Cardiac fibroblast (primary cell): ENCODE results near the gene ACE.

Experiments
- DNase-seq, 2 donors: peaks; one replicate each; pipeline versions ENCODE4 v3.0.0 to v3.0.0-alpha.2; 2010; ENCODE audit warnings: low read depth in 2 of 2
- H3K4me3 ChIP-seq, 2 donors: replicated peaks in 1 of 2; 1 replicate in 1 of 2; 2 replicates in 1 of 2; pipeline ENCODE4 v1.5.1; 2011; ENCODE audit warnings: low read depth in 2 of 2, low read length in 2 of 2, mild to moderate bottlenecking in 2 of 2, moderate library complexity in 1 of 2
- TF ChIP-seq, protein P1 (sequence below): IDR thresholded peaks from one replicate; pipeline ENCODE4 v1.5.1; 2011; ENCODE audit warnings: low read depth, mild to moderate bottlenecking, low read length, inconsistent platforms

The ACE gene

DNA sequence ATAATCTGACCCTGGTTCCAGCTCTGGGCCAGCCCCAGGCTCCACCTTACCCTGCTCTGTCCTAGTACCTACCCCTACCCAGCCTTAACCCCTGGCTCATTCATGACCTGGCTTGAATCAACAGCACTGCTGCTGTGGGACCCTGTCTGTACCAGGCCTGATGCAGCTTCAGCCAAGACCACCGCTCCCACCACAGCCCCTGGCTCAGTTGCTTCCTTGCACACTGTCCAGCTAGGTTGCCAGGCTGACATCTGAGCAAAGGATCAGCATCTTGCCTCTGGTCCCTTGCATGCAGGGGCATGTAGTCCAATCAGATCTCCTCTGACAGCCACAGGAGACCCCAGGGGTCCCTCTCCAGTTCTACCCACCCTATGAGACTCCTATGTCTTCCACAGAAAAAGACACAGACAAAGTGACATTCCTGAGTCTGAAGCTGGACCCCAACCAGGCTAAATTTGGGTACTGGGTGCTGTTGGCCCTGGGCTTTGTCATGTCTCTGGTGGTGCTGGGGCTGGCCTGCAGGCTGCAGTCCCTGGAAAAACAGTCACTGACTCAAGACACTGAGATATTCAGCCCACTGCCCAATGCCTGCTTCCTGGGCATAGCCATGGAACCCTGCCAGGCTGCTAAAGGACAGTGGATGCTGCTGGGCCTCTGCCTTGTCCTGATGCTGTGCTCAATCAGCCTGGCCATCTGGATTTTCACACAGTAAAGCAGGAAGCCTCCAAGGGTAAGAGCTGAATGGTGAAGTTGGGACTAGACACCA, 42.4 kb downstream of the ACE start:
- no peak for DNase-seq
- TF ChIP-seq, protein P1, sequence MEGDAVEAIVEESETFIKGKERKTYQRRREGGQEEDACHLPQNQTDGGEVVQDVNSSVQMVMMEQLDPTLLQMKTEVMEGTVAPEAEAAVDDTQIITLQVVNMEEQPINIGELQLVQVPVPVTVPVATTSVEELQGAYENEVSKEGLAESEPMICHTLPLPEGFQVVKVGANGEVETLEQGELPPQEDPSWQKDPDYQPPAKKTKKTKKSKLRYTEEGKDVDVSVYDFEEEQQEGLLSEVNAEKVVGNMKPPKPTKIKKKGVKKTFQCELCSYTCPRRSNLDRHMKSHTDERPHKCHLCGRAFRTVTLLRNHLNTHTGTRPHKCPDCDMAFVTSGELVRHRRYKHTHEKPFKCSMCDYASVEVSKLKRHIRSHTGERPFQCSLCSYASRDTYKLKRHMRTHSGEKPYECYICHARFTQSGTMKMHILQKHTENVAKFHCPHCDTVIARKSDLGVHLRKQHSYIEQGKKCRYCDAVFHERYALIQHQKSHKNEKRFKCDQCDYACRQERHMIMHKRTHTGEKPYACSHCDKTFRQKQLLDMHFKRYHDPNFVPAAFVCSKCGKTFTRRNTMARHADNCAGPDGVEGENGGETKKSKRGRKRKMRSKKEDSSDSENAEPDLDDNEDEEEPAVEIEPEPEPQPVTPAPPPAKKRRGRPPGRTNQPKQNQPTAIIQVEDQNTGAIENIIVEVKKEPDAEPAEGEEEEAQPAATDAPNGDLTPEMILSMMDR: no peak
- no peak overlapping the region for H3K4me3 ChIP-seq

DNA sequence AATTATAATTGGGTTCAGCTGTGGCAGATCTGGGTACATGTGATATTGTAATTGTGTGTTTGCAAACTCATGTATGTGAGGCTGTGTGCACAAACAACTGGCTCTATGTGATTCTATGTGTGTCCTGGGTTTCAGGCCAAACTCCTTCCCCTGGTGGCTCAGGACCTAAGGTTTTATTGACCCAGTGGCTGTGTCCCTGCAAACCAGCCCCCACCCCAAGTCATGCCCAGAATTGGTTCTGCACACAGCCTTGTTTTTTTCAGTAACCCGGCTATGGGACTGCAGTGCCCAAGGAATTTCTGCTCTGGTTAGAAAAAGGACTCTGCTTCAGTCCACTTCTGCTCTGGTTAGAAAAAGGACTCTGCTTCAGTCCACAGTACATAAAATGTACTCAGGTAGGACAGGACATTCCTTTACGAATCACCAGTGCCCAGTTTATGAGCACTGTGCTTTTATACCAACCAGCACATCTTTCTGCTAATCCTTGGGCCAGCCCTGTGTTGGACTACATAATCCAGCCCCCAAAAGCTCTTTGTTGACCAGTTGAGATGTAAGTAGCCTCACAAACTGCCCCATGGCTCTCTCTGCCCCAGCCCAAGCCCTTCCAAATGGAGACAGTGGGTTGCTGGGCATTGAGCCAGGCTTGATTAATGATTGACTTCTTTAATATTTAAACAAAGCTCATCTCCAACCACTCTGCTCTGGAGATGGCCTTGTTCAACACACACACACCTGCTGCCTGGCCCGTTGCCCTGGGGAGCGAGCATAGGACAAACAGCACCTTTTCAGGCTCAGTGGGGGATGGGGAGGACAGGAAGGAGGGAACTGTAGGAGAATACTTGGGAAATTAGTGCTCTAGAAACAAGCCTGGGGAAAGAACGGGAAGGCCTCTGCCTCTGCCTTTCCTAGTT, 43.4 kb downstream of the ACE start:
- TF ChIP-seq, protein P1: no peak
- no peak overlapping the region for H3K4me3 ChIP-seq
- no peak for DNase-seq

DNA sequence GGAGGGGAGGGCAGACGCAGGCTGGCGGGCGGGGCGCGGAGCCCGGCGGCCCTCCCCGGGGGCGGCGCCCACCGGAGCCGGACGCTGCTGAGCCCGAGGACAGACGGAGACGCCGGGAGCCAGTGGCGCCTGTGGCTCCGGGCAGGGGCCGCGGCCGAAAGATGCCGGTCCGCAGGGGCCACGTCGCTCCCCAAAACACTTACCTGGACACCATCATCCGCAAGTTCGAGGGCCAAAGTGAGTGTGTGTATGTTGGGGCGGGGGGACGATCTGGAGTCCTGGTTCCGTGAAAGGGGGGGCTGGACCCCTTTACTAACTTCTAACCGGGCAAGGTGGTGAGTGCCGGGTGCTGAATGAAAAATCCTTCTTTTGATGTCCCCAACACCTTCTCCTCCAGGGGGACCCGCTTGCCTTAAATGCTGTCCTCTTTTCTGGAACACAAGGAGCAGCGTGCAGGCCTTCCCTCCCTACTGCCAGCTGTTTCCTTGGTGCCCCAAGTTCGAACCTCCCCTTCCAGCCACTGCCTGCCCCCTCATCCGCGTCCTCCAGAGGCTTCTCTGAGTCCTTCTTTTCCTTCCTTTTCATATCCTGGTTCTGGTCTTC, 46.5 kb downstream of the ACE start, which contains the start of gene KCNH6:
TSS of gene KCNH6 (plus strand) at position 106 of the 603 bp plus-strand sequence. CDS start at position 162, 56 bp downstream.
- DNase-seq: no peak
- peak within 1 kb of the TSS in 1 of 2 donors; percentile 29 for H3K4me3 ChIP-seq
- TF ChIP-seq, protein P1: no peak

DNA sequence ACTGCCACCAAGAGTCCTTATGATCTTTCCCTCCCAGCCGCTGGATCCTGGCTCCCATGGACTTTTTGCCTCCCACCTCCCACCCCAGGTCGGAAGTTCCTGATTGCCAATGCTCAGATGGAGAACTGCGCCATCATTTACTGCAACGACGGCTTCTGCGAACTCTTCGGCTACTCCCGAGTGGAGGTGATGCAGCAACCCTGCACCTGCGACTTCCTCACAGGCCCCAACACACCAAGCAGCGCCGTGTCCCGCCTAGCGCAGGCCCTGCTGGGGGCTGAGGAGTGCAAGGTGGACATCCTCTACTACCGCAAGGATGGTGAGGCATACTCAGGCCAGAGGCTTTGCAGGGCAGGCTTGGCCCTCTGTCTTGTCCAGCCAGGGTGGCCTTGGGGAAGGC, 47.2 kb downstream of the ACE start:
- TF ChIP-seq, protein P1: no peak
- no peak overlapping the region for H3K4me3 ChIP-seq
- no peak for DNase-seq

DNA sequence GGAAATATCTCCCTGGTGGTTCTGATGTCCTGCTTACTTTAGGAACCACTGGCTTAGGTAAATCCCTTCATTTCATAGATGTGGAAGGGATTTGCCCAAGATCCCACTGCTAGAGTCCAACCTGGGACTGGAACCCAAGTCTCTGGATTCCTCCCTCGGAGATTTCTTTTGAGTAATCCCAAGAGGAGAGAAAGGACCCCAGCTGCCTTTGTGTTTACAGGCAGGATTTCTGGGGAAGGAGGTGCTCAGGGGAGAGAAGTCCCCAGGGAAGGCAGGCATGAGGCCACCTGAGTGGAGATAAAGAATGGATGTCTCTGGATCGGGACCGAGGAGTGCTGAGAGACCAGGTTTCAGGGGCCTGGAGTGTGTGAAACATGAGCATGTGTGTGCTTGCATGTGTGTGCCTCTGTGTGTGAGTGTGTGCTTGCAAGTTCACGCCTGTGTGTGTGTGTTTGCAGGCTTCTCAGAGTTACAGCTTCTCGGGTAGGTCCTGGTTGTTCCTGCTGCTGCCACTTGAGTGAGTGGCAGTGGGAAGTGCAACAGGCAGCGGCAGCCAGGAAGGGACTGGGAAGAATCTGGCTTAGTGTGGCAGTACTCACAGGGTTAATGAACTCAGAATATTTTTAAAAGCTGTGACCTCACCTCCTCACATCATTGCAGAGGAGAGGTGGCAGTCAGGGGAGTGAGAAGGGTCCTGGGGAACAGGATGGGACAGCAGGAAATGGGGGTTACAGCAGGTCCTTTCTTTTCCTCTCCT, 48.5 kb downstream of the ACE start:
- no peak overlapping the region for H3K4me3 ChIP-seq
- no peak for DNase-seq
- TF ChIP-seq, protein P1: no peak

DNA sequence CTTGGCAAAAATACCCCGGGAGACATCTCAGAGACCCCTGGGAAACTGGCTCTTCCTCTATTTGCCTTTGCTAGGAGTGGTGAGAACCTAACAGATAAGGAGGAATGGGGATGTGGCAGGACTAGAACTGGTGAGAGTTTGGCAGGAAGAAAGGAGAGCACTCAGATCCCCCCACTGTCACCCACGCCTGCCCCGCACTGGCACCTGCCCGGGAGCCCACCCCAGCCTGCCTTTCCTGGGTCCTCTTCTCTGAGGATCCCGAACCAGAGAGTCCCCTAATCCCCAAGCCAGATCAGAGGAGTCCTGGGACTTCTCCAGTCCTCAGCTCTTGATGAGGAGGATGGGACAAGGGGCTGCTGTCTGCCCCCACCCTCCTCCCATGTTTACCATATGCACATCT, 50.0 kb downstream of the ACE start:
- DNase-seq: no peak

More for the DNA sequence above, 50.0 kb downstream of the ACE start:
- TF ChIP-seq, protein P1: no peak
- no peak overlapping the region for H3K4me3 ChIP-seq
